Kasumi-1 (cell line): ENCODE results near the gene WWOX.

Experiments used
- DNase-seq, 2 experiments: peaks; one replicate each; lab custom pipeline; 2025; lab: John Stamatoyannopoulos, UW

The WWOX gene

DNA sequence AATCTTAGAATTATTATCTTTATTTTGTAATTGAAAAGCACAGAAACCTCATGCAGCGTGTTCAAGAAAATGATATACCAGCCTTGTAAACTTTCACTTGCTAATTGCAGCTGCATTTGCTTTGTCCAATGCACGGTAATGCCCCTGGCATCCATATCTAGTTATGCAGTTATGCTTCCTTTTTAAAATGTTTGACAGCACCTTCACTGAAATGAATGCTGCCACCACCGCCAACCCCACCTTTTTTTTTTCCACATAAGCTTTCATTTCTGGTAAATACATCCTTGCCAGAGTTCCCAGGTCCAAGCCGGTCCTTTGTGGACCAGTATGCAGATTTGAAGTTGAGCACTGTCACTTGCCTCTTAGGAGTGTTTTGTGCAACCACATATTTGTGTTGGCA is 338.8 kb downstream of the WWOX start:
- DNase-seq = no peak

GRCh38 chr16:78438632-78439031 is 339.2 kb downstream of the WWOX start:
- no peak for DNase-seq

GRCh38 chr16:78439646-78440045 is 340.2 kb downstream of the WWOX start:
- no peak for DNase-seq

DNA sequence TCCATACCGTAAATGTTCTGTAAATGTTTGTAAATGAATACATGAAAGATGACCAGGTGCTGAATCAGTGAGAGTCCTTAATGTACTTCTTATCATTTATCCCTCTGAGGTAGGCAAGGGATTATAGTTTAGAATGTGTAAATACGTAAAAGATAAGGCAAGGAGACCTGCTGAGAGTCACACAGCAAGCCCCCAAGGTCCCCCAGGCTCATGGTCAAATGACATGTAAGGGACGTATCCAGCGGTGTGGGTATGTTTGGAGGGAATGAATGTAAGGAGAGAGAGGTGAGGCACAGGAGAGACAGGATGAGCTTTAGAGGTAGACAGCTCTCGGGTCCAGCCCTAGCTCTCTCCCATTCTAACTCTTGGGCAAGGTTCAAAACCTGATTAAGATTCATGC is 341.8 kb downstream of the WWOX start:
- DNase-seq = no peak

DNA sequence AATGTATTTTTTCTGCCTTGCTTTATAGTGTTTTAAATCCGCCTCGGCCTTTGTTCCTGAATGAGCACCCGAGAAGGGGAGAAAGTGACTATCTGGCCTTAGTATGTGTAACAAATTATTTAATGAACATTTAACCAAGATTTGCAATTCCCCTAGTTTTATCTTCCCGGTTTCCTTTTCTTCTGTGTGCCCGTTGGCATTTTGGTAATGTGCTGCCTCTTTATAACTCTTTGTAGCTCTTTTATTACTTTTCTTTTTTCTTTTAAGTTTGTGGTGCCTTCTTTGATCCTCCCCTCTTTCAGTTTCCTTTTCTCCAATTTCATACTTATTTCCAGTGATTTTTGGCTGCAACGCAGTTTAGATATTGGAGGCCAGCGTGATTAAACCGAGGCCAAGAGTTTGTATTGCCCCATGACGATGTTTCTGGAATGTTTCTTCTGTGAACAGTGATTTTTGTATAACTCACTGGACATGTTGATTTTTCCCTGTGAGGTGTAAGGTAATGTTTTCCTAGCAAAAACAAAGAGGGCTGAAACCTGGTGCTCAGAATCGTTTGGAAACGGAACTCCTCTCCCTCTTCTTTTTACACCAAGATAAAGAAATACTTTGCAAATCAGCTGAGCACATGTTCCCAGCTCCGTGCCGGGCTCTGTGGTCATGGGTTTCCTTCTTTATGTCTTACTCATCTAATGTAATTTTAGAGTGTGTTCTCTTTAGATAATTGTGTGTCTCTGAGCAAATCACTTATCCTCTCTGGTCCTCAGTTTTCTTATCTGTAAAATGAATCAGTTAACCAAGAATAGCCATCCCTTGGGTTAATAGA is 344.3 kb downstream of the WWOX start:
- DNase-seq = peak; percentile 8 to 9

- no peak for DNase-seq
Measured at GRCh38 chr16:78445818-78446217, 346.4 kb downstream of the WWOX start.

- DNase-seq = peak in 1 of 2 experiments; percentile 7
Measured at GRCh38 chr16:78446486-78446885, 347.0 kb downstream of the WWOX start.

DNA sequence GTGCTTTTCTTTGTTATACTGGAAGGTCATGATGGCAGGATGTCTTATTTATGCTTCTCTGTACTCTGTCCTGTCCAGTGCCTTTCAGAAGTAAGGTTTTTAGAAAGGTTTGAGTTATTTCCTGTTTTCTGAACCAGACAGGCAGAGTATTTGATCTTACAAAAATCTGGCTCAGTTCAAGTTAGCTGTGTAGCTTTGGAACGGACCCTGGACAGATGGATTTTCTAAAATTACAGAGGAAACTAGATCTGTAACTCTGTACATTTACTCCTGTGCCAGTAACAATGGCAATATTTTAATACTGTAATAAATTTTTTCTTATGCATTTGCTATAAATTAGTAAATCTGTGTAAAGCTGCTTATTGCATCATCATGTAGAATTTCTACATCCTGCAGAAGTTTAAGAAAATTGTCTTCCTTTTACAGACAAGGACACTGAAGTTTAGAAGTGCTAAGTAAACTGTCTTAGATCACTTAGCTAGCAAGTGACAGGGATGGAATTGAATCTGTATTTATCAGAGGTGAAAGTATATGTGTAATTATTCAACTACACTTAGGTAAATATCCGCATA is 347.6 kb downstream of the WWOX start:
- no peak for DNase-seq

DNA sequence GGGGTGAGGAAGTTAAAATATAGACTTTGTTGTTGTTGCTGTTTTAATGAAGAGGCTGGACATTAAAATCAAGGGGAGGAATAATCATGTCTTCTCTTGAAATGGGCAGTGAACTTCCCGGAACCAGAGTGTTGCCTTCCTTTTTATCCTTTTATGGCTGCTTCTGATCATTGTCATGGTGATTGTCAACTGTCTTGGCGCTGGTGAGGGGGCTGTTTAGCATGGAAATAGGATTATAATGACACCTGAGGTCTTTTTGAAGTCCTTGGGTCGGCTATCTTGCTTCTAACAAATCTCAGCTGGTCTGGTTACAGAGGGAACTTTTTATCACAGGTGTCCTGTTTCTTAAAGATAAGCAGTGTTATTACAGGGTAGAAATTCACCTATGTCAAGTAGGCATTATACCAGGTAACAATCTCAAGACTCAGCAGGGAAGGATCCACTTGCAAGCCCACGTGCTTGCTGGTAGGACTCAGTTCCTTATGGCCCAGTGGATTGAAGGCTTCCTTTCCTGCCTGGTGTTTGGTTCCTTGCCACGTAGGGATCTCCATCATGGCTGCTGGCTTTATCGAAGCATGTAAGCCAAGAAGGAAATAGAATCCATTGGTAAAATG is 349.3 kb downstream of the WWOX start:
- no peak for DNase-seq

DNA sequence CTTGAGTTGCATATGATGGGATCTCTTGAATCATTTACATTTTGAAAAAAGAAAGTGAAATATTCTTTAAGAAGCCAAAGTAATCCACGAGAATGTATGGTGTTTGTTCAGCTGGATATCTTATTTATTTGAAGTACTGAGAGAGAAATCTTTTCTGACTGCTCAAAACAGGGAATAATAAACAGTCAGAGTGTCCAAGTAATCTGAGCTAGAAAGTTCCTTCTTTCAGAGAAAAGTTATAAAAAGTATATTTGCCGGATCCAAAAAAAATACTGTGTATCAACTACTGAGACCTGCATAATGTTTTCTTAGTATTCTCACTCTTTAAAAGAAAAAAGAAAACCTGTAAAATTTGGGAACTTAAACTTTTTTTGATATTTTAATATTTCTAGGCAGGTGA is 350.8 kb downstream of the WWOX start:
- DNase-seq = no peak

- no peak for DNase-seq
Measured at GRCh38 chr16:78452025-78452555, 352.6 kb downstream of the WWOX start.

DNA sequence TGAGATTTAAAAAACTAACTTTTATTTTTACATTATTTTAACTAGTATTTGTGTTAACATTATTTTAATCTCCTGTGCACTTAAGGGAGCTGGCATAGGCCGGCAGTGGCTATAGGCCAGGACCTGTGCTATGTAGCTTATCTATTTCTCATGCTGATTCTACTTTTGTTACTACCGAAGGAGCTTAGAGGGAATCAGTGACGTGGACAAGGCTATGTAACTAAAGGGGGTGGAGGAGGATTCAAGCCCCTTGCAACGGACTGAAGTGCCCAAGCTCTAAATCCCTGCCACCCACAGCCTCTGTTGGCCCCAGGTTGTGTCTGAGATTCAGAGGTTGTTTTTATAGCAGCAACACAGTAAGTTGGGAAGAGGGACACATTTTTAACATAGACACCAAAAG is 356.4 kb downstream of the WWOX start:
- no peak for DNase-seq

GRCh38 chr16:78458588-78458987 is 359.1 kb downstream of the WWOX start:
- peak in 1 of 2 experiments; percentile 7 for DNase-seq

- DNase-seq = no peak
Measured at GRCh38 chr16:78460428-78460827, 361.0 kb downstream of the WWOX start.

DNA sequence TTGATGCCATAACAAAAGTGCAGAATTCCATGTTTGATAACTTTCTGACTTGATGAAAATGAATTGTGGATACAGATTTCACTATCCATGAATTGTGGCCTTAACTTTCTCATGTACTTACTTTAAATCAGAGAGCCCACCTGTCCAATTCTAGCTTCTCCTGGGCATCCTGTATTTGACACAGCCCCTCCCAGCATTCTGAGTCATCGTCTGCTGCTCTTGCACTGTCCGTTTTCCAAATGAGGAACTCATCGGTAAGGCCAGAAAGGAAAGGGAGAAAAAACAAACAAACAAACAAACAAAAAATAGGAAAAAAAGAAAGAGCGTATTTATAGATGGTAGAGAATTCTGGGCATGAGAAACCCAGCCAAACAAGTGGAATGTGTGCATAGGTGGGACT is 361.6 kb downstream of the WWOX start:
- DNase-seq = no peak

DNA sequence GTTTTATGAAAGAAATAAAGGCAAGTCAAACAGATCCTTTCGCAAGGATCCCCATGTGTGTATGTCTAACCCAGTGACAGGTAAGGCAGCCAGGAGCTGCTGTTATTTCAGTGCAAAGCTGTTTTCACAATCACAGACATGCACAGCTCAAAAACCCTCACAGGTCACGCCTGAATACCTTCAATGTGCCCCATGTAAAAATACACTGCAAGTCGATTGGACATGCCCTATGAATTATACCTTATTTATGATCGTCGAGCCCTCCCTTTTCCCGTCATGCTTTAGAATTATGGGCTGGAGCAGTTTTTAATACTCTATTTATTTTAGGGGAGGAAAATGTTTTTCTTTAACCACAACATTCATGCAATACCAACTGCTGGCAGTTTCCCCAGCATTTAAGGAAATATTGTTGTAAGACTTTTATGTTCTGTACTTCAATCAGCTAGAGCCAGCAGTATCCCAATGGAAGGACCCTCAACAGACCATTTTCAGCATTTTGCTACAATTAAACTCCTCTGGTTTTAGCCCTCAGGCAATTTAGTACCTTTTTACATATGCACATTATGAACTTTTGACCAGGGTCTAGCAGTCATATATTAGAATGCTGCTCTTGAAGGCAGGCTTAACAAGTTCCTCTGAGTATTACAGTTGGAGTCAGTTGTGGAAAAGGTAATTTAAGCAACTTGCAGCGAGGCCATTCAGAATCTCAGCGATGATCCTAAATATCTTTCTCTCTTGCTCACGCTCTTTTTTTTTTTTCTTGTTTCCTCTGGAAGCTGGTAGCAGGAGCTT is 362.2 kb downstream of the WWOX start:
- no peak for DNase-seq

DNA sequence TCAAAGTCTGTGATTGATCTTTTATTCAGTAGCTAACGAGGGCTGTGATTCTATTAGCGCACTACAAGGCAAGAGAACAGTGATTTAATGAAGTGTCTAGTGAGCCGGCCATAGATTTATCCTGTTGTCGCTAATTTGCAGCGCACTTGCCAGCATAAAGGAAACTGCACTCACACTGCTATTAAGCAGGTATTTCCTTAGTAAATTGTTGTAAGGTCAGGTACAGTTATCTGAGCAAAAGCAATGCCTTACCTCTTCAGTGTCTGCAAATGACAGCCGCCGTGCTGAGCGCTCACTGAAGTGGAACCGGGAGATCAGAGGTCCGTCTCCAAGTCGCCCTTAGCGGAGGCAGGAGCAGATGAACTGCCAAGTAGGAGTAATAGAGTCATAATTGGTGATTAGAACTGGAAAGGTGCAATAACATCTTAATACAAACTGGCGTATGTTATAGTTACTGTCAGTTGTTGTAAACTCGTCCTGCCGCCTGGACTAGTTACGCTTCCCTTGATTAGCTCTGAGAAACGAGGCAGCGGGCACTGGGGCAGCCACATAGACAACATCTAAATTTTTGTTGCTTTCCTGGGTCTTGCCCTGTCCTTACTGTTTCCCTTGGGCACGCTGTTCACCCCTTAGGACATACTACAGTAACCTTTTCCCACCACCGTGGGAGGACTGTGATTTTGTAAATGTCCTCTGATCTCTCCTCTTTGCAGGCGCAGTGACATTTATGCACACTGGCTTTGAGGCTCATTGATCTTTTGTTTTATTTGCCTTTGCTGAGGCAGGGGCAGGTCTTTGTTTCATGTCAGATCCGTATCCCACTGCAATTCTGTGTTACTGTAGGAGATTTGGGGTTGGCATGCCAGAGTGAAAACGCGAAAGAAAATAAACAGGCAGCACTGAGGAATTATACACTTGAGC is 363.1 kb downstream of the WWOX start:
- DNase-seq = no peak

DNA sequence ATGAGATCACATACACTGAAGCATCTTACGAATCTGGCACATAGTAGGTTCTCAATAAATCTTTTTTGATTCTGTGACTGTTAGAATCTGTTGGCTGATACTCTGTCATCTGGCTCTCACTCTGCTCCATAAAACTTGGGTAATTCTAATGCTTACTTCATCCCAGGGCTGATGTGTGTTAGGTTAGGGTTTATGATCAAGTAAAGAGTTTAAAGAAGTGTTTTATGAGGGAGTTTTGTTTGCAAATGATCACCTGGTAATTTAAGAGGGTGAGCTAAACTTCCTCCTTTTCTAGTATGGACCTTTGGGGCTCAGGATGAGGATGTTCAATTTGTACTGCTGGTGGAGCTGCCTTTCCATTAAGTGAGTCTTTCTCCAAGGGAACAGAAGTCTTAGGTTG is 364.1 kb downstream of the WWOX start:
- DNase-seq = no peak

- no peak for DNase-seq
Measured at GRCh38 chr16:78464833-78465232, 365.4 kb downstream of the WWOX start.

DNA sequence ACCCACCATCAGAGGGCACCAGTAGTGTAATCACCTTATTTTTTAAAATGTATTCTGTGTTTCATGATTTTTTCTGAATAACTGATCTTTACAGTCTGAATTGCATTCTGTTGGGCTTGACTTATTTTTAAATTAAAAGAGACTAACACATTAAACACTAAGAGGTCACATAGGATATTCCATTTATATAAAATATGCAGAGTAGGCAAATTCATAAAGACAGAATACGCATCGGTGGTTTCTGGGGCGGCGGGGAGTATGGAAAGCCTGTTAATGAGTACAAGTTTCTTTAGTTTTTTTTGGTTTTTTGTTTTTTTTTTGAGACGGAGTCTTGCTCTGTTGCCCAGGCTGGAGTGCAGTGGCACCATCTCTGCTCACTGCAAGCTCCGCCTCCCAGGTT is 366.3 kb downstream of the WWOX start:
- no peak for DNase-seq

DNA sequence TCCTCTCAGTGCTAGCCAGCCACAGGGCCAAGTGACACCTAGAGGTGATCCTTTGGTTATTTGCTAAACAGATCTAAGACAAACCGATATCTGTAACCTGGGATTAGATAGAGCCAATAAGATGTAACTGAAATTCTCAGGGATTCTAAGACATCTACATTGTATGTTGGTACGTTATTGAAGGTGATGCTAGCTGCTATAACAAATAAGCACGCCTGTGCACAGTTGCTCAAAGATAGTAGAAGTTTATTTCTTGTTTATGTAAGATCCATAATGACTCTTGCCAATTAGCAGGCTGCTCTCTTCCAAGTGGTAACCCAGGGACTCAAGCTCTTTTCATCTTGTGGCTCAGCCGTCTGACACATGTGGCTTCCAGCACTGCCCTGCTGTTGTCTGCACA is 370.3 kb downstream of the WWOX start:
- DNase-seq = no peak
